Panc1 (cell line): ENCODE data around the gene CAGE1. TPM values are rescaled to one million over a fixed set of nuclear protein-coding genes. Genes with fewer than 3 reads are reported as not detected.

Experiments used
- ATAC-seq: fragments of 200-7000 bp; cut with Tn5 transposase; 2 replicates; pipeline ENCODE4 v1.9.1; 2020; ENCODE audit warnings: mild to moderate bottlenecking, moderate library complexity
- BruUV-seq: library from RNA; stranded (reverse); fragments of 400-500 nt; replicated peaks from 2 replicates; lab custom pipeline; 2021; lab: Mats Ljungman, UMichigan
- CTCF ChIA-PET: fragments of 300-600 bp; sonication (Branson Sonifier 250); formaldehyde crosslinking; loops from one replicate; lab custom pipeline; 2022; ENCODE audit warnings: antibody characterized with exemption; lab: Charles Lee
- POLR2A ChIA-PET: fragments of 300-600 bp; sonication (Branson Sonifier 250); formaldehyde crosslinking; loops from one replicate; lab custom pipeline; 2022; ENCODE audit warnings: antibody characterized with exemption; lab: Charles Lee
- DNase-seq: peaks from one replicate; pipeline ENCODE4 v3.0.0-alpha.2; 2010; ENCODE audit warnings: low read depth, low spot score
- H3K27ac ChIP-seq: 2 replicates; pipeline ENCODE4 v1.5.1; 2011; ENCODE audit warnings: mild to moderate bottlenecking, low read length, inconsistent platforms
- H3K27me3 ChIP-seq: fragments of 200-500 bp; sonication (Bioruptor generic); 2 replicates; pipeline ENCODE4 v1.6.0; 2014; ENCODE audit warnings: low read length, inconsistent platforms; ENCODE audit not compliant: control insufficient read depth, insufficient read depth
- H3K36me3 ChIP-seq: fragments of 200-500 bp; sonication (Bioruptor generic); 2 replicates; pipeline ENCODE4 v1.5.1; 2014; ENCODE audit warnings: inconsistent platforms, mild to moderate bottlenecking, low read length, moderate library complexity; ENCODE audit not compliant: control insufficient read depth, insufficient read depth
- H3K4me1 ChIP-seq: 2 replicates; pipeline ENCODE4 v1.5.1; 2011; ENCODE audit warnings: inconsistent platforms, mild to moderate bottlenecking, low read length, moderate library complexity; ENCODE audit not compliant: control insufficient read depth, insufficient read depth
- H3K4me3 ChIP-seq, 2 experiments: 2 replicates each; pipeline ENCODE4 v1.5.1; 2011 to 2012; ENCODE audit warnings: low read depth in 2 of 2, low read length in 2 of 2, mild to moderate bottlenecking in 2 of 2, inconsistent platforms in 1 of 2, moderate library complexity in 1 of 2
- H3K9me3 ChIP-seq: fragments of 200-500 bp; sonication (Bioruptor generic); 2 replicates; pipeline ENCODE4 v1.5.1; 2014; ENCODE audit warnings: low read depth, mild to moderate bottlenecking, inconsistent platforms, low read length, moderate library complexity; ENCODE audit not compliant: control insufficient read depth, insufficient read depth
- POLR2AphosphoS5 ChIP-seq: IDR thresholded peaks from 2 replicates; pipeline ENCODE4 v1.6.1; 2012; ENCODE audit warnings: mild to moderate bottlenecking, low read depth, low read length, moderate library complexity
- SIN3A ChIP-seq: IDR thresholded peaks from 2 replicates; pipeline ENCODE4 v1.6.1; 2012; ENCODE audit warnings: low read depth, mild to moderate bottlenecking, low read length, moderate library complexity, borderline replicate concordance; ENCODE audit not compliant: insufficient read depth
- TCF7L2 ChIP-seq: IDR thresholded peaks from 2 replicates; pipeline ENCODE4 v1.6.1; 2011; ENCODE audit warnings: mild to moderate bottlenecking, low read depth, low read length, inconsistent platforms
- in situ Hi-C: cut with HindIII; loops from 2 replicates; pipeline ENCODE4 v1.10.0; 2016; ENCODE audit warnings: low sequenced_read_pairs, low pct_unique_long_range_greater_than_20kb
- intact Hi-C: fragments of 100-400 bp; cut with micrococcal nuclease; formaldehyde crosslinking; loops from one replicate; pipeline ENCODE4 v1.10.0; 2022; ENCODE audit not compliant: unreplicated experiment
- total RNA-seq: library from RNA; stranded (reverse); gene quantifications from one replicate; pipeline ENCODE4 v1.2.1, GENCODE V29; 2021; ENCODE audit not compliant: unreplicated experiment
- TF ChIP-seq, protein P1 (sequence below): fragments of 450-650 bp; IDR thresholded peaks from 2 replicates; pipeline ENCODE4 v1.5.1; 2017; ENCODE audit warnings: mild to moderate bottlenecking
- TF ChIP-seq, protein P2 (sequence below), 2 experiments: IDR thresholded peaks; 2 replicates each; pipeline ENCODE4 v1.6.1; 2011 to 2012; ENCODE audit warnings: low read depth in 2 of 2, control low read depth in 1 of 2, low read length in 1 of 2, mild to moderate bottlenecking in 1 of 2, moderate library complexity in 1 of 2; ENCODE audit not compliant: insufficient read depth in 1 of 2

Gene CAGE1
- total RNA-seq, 1 experiment from 2014 or later = not detected

DNA sequence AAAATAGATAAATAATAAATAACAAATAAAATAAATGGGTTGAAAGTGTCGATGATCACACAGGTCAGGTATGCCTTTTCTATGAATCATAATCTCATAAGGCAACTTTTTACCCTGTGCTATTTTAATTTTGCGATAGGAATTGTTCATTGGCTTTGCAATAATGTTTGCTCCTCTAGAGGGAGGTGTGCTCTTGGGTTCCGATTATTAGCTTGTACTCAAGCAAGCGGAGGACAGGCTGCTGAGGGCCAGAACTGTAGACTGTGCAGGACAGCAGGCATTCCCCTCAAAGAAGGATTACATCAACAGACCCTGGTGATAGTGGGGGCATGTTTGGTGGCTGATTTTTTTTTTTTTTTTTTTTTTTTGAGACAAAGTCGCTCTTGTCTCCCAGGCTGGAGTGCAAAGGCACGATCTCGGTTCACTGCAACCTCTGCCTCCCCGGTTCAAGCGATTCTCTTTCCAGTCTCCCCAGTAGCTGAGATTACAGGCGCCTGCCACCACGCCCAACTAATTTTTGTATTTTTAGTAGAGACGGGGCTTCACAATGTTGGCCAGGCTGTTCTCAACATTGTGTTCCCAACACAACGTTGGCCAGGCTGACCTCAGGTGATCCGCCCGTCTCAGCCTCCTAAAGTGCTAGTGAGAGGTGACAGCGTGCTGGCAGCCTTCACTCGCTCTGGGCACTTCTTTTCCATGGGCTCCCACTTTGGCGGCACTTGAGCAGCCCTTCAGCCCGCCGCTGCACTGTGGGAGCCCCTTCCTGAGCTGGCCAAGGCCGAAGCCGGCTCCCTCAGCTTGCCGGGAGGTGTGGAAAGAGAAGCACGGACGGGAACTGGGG, 35.6 kb upstream of the CAGE1 start:
- ChIA-PET CTCF (interaction anchor here (0.6 to 1.6 kb wide), 4 partner anchors 40 to 197 kb away, joined by 3 to 7 read pairs (median 3); no protein-coding TSS in a partner anchor), POLR2A (no interaction called here)
- in situ Hi-C loops (no loop called here), intact Hi-C loops (loop anchor here (1.0 kb wide), 1 partner anchor 190 kb away; no protein-coding TSS in a partner anchor)
- Histone ChIP-seq H3K9me3 (no peaks in the 10 kb centered on the region), H3K4me1 (no peaks in the 10 kb centered on the region), H3K27me3 (no peaks in the 10 kb centered on the region), H3K4me3 (no peak overlapping the region), H3K36me3 (no peaks in the 10 kb centered on the region), H3K27ac (no peak overlapping the region)
- peak; percentile 12 for DNase-seq
- no TSS peak for BruUV-seq
- peak; percentile 88 for ATAC-seq
- TF ChIP-seq, protein P1, sequence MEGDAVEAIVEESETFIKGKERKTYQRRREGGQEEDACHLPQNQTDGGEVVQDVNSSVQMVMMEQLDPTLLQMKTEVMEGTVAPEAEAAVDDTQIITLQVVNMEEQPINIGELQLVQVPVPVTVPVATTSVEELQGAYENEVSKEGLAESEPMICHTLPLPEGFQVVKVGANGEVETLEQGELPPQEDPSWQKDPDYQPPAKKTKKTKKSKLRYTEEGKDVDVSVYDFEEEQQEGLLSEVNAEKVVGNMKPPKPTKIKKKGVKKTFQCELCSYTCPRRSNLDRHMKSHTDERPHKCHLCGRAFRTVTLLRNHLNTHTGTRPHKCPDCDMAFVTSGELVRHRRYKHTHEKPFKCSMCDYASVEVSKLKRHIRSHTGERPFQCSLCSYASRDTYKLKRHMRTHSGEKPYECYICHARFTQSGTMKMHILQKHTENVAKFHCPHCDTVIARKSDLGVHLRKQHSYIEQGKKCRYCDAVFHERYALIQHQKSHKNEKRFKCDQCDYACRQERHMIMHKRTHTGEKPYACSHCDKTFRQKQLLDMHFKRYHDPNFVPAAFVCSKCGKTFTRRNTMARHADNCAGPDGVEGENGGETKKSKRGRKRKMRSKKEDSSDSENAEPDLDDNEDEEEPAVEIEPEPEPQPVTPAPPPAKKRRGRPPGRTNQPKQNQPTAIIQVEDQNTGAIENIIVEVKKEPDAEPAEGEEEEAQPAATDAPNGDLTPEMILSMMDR = no peak; the same call in 1 of the 2 replicates
- no peak for TF ChIP-seq POLR2AphosphoS5
- TF ChIP-seq SIN3A = no peak
- TF ChIP-seq, protein P2, sequence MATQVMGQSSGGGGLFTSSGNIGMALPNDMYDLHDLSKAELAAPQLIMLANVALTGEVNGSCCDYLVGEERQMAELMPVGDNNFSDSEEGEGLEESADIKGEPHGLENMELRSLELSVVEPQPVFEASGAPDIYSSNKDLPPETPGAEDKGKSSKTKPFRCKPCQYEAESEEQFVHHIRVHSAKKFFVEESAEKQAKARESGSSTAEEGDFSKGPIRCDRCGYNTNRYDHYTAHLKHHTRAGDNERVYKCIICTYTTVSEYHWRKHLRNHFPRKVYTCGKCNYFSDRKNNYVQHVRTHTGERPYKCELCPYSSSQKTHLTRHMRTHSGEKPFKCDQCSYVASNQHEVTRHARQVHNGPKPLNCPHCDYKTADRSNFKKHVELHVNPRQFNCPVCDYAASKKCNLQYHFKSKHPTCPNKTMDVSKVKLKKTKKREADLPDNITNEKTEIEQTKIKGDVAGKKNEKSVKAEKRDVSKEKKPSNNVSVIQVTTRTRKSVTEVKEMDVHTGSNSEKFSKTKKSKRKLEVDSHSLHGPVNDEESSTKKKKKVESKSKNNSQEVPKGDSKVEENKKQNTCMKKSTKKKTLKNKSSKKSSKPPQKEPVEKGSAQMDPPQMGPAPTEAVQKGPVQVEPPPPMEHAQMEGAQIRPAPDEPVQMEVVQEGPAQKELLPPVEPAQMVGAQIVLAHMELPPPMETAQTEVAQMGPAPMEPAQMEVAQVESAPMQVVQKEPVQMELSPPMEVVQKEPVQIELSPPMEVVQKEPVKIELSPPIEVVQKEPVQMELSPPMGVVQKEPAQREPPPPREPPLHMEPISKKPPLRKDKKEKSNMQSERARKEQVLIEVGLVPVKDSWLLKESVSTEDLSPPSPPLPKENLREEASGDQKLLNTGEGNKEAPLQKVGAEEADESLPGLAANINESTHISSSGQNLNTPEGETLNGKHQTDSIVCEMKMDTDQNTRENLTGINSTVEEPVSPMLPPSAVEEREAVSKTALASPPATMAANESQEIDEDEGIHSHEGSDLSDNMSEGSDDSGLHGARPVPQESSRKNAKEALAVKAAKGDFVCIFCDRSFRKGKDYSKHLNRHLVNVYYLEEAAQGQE (IDR thresholded peaks at IDR 0.05; ENCODE audit: insufficient read depth in 1 of 2, low read depth in 2 of 2, low read length in 1 of 2) = no peak
- no peak for TF ChIP-seq TCF7L2

DNA sequence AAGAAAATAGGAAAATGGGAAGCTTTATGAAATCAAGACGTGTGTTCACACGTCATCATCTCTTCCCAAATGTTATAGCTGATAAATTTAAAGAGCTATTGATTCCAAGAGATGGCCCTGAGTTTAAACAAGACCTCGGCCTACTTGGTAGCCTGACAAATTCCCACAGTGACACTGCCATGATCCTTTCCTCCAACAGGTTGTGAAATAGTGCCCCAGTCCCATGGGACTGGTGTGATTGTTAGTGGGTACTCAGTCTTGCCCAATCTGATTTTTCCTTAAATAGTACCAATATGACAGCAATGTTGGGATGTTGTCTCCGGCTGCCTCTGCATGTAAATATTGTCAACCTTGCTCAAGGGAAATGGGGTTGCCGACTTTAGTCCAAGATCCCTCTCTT, 34.5 kb upstream of the CAGE1 start:
- no peaks in the 10 kb centered on the region for H3K9me3 ChIP-seq
- POLR2A ChIA-PET = no interaction called here
- intact Hi-C loops (no loop called here), in situ Hi-C loops (no loop called here)
- H3K4me1 ChIP-seq = no peaks in the 10 kb centered on the region
- no peak overlapping the region for H3K27ac ChIP-seq
- no peak overlapping the region for H3K4me3 ChIP-seq
- no TSS peak for BruUV-seq
- ATAC-seq = no peak
- no peaks in the 10 kb centered on the region for H3K27me3 ChIP-seq
- H3K36me3 ChIP-seq = no peaks in the 10 kb centered on the region
- no peak for TF ChIP-seq SIN3A
- TF ChIP-seq, protein P2 (IDR thresholded peaks at IDR 0.05; ENCODE audit: insufficient read depth in 1 of 2, low read depth in 2 of 2, low read length in 1 of 2) = no peak
- TF ChIP-seq, protein P1 = no peak
- TF ChIP-seq TCF7L2 = no peak
- no peak for TF ChIP-seq POLR2AphosphoS5
- CTCF ChIA-PET = no interaction called here
- DNase-seq = no peak
